HG03469 (cell line): ENCODE measurements around the gene NR5A2.

Source experiments
- ATAC-seq: cut with Tn5 transposase; IDR thresholded peaks from one replicate; pipeline ENCODE4 v1.9.1; 2021; ENCODE audit warnings: mild to moderate bottlenecking, moderate library complexity, moderate number of reproducible peaks; ENCODE audit not compliant: unreplicated experiment

Gene NR5A2

GRCh38 chr1:200027264-200027823 is at the start of gene NR5A2:
TSS of gene NR5A2 (plus strand) at chr1:200027710. CDS start at chr1:200027848, 138 bp downstream.
- ATAC-seq = no peak

DNA sequence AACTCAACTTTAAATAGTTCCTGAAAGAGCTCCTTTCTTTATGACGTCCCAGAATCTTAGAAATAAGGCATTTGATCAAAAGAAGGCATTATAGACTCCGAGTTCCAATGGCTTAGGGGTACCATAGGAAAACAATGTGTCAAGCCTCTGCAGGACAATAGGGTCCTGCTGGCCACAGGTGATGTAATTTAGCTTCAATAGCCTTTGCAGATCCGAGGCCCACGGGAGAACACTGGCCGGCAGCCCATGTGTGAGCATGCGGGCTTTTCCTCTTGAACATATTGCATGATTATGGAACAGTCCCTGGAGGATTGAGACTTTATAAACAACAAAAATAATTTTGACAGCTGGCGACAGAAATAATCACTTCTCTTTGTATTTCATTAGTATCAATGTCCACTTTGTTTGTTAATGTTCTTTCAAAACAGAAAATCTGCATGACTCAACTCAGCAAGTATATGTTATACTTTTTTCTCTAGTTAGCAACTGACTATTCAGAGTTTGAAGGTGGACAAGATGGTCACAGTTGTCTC is 49.0 kb upstream of the NR5A2 start:
- ATAC-seq = no peak

DNA sequence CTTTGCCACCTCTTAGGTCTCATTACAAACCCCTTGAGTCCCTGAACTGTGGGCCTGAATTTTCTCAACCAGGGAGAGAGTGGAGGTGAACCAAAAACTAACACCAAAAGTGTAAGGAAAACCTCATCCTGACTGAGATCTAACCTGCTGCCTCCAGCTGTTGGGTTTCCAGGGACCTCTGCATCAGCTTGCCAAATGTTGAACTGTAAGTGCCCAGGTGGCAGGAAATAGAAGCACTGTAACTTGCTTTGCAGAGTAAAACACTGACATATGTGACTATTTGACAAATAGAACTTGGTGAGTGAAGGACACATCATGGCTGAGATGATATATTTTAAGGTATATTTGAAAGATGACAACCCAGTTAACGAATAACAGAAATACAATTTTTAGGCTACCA is 48.4 kb upstream of the NR5A2 start:
- ATAC-seq = no peak

DNA sequence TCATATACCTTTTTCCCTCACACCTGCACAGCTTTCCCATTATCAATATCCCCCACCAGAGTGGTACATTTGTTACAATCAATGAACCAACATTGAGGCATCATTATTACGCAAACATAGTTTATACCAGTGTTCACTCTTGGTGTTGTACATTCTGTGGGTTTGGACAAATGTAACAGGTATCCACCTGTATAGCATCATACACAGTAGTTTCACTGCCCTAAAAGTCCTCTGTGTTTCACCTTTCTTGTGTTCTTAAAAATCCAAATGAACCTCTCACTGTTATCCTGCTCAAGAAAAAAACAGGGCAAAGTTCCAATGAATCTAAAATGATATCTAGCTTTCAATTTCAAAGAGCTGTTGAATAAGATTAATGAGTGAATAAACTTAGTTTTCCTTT is 45.9 kb upstream of the NR5A2 start:
- no peak for ATAC-seq

GRCh38 chr1:199982606-199983005 is 44.9 kb upstream of the NR5A2 start:
- no peak for ATAC-seq

DNA sequence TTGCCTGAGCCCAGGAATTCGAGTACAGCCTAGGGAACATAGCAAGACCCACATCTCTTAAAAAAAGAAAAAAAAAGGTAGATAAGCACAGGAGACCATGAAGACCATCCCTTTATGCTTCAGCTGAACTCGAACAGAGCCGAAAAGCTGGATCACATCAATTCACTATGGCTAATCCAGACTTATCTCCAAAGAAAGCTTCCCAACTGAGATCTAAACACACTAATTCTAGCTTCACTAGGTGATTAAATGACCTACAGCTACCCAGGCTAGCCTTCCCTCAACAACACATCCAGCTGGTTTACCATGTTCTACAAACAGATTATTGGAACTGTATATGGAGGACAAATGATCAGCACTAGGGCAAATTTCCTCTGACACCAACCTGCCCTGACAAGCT is 44.0 kb upstream of the NR5A2 start:
- no peak for ATAC-seq

DNA sequence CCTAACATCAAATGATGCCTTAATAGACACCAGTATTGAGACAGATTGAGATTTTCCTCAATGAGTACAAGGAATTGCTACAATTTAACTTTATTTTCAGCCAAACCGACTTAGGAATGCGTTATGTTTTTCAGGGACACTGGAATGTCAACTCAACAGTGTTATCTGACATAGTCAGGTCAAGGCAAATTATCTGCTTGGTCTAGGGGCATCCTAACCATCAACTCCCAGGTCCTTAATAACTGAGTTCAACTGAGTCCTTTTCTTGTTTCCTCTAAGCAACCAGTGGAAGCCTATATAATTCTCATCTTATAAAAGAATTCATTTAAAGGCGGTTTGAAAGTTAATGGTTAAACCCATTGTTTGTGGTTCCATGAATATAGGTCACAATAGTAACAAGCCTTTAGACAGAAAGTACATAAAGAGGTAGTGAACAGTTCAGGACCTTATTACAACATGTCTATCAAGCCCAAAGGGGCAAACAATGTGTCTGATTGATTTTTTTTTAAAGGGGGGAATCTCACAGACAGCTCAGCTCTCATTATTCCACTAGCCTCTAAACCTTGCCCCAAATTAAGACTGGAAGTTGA is 32.3 kb upstream of the NR5A2 start:
- ATAC-seq = no peak

DNA sequence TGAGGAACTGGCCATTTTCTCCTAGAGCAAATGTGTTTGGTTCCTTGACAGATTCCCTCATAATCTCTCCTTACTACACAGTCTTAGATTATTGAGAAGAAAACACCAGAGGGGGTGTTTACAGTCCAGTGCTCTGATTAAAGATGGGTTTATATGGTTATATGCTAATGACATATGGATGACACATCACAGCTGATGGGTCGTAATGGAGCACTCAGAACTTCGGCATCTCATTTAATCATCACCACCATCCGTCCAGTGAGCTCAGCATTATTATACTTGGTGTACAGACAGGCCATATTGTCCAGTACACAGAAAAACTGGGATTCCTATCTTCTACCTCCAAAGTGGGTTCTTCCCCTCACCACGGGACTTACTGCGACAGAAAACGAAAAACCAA is 22.3 kb upstream of the NR5A2 start:
- no peak for ATAC-seq

DNA sequence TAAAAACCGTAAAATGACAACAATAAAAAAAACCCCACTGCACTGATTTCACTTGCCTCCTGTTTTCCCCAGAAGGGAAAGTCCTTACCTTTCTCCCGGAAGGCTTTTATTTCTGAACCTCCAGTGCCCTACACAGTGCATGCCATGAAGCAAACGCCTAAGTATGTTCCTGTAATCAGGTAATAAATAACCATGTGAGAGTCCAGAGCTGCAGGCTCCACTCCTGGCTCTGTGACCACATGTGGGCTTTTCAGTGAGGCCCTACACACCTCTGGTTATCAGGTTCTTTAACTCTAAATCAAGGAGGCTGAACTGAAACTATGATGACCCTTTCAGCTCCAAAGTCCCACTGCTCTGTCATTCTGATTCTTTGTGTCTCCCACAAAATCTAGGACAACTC is 20.8 kb upstream of the NR5A2 start:
- no peak for ATAC-seq

DNA sequence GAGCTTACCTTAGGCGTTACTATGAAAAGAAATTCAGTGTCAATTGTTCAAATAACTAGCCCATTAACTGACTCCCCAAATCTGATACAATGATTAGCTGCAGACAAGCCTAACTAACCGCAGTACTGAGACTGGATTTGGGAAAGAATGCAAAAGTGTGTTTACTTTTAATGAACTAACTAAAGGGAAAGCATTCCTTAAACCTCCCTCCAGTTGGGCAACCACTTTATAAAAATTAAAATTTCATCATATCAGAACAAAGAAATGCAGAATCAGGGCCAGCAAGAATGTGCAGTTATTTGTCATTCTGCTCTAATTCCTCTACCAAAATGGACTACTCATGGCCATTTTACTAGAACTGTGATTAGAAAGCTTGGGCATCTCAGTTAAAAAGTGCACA is 11.7 kb upstream of the NR5A2 start:
- ATAC-seq = no peak

GRCh38 chr1:200021577-200022238 is 5.8 kb upstream of the NR5A2 start:
- no peak for ATAC-seq

- ATAC-seq = no peak
Observed at GRCh38 chr1:200022239-200022804, 5.2 kb upstream of the NR5A2 start.

DNA sequence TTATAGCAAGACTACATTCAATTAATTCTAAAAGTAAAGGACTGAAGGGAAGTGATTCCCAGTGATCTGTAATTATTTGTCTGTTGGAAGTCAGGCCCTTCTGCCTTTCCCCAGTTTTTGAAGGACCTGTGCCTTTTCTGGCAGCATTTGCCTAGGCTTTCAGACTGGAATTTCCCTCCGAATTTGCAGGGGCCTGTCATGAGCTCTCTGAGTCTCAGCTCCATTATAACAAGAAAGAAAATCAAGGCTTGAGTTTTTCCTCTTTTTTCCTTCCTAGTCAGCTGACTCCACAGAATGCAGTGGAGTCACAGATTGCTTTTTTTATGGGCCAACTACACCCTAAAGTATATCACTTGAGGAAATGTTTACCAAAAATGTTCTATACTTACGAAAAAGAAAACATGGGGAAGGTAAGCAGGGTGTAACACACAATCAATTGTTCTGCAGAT is 1.1 kb downstream of the NR5A2 start:
- ATAC-seq = no peak

- ATAC-seq = no peak
Observed at GRCh38 chr1:200029035-200029821, 1.7 kb downstream of the NR5A2 start.

GRCh38 chr1:200029822-200030152 is 2.3 kb downstream of the NR5A2 start:
- ATAC-seq = no peak

DNA sequence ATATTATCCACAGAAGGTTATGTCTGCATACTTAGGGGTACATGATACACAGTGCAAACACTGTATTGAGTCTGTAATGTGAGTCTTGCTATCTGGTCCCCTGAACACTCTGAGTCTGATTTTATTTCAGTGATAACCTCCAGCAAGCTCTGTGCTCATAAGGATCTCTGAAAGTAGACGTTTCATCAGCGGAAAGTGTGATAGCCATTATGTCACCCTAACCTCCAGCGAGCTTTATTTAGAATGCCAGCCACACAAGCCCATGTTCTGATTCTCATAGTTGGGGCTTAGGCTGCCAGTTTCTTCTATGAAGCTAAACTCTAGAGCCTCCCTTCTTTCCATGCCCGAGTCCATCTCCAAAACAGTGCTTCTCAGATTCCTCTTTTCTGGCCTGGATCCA is 3.3 kb downstream of the NR5A2 start:
- no peak for ATAC-seq

GRCh38 chr1:200033511-200034261 is 6.2 kb downstream of the NR5A2 start:
- no peak for ATAC-seq

DNA sequence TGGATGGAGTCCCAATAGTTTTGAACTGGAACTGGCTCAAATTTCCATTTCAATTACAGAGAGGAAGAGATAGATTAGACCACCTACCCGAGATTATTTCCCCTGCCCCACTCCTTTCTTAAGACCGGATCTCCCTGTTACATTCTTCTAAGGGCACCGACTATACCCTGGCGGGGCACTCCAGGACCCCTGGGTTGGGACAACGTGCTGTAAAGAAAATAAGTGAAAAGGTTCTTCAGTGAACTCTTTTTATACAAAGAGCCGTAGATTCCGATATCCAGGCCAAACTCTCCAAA is 6.7 kb downstream of the NR5A2 start:
- no peak for ATAC-seq

- ATAC-seq = no peak
Observed at GRCh38 chr1:200034761-200035396, 7.4 kb downstream of the NR5A2 start.

GRCh38 chr1:200035397-200035955 is 8.0 kb downstream of the NR5A2 start:
- no peak for ATAC-seq
